22Rv1 (cell line): Measurements from ENCODE around the gene GRAMD4.

ENCODE experiments used
- ZFX ChIP-seq: fragments of 450-650 bp; IDR thresholded peaks from 2 replicates; pipeline ENCODE4 v1.6.1; 2017; ENCODE audit warnings: antibody characterized with exemption, borderline replicate concordance
- TF ChIP-seq, protein P1 (sequence below): fragments of 450-650 bp; IDR thresholded peaks from 2 replicates; pipeline ENCODE4 v1.5.1; 2017; ENCODE audit warnings: mild to moderate bottlenecking

DNA sequence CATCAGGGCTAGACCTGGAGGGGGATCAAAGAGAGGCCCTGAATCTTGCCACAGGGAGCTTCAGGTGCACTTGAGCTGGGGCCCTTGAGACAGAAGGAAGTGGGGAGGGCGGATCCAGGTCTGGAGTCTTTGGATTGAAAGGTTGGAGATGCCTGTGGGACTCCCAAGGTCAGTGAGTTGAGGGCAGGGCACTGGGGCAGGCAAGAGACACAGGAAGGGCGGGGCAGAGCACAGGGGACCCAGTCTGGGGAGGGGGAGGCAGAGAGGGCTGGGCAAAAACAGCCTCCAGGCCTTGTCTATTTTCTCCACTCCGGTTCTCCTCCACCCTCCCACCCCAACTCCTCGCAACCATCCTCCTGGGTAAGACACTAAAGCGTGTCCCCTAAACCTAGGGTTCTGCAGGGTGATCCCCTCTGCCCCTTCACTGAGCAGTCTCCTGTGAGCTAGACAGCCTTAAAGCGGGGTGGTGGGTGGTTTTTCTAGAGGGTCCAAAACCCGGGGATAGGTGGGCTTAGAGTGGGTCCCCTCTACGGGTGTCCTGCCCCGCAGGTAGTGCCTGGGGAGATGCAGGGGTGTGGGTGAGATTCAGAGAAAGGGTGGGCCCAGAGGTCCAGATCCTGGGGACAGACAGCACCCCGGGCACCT is 44.2 kb upstream of the GRAMD4 start:
- TF ChIP-seq, protein P1, sequence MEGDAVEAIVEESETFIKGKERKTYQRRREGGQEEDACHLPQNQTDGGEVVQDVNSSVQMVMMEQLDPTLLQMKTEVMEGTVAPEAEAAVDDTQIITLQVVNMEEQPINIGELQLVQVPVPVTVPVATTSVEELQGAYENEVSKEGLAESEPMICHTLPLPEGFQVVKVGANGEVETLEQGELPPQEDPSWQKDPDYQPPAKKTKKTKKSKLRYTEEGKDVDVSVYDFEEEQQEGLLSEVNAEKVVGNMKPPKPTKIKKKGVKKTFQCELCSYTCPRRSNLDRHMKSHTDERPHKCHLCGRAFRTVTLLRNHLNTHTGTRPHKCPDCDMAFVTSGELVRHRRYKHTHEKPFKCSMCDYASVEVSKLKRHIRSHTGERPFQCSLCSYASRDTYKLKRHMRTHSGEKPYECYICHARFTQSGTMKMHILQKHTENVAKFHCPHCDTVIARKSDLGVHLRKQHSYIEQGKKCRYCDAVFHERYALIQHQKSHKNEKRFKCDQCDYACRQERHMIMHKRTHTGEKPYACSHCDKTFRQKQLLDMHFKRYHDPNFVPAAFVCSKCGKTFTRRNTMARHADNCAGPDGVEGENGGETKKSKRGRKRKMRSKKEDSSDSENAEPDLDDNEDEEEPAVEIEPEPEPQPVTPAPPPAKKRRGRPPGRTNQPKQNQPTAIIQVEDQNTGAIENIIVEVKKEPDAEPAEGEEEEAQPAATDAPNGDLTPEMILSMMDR, result no peak
- TF ChIP-seq ZFX, result no peak
